Stimulated activated CD4-positive, alpha-beta T cell treated with anti-CD3 and anti-CD28 coated beads, Interleukin-1b, Interleukin-23, amount 100 ng/mL, for 4 hours (primary cell): ENCODE results near the gene CHMP6.
A peak's percentile ranks its signal among the peaks of the same experiment; 100 is the strongest.

ENCODE experiments used
- DNase-seq, 2 donors: peaks; one replicate each; pipeline ENCODE4 v3.0.0-alpha.2; 2020; ENCODE audit warnings: low read depth in 2 of 2

The CHMP6 gene

DNA sequence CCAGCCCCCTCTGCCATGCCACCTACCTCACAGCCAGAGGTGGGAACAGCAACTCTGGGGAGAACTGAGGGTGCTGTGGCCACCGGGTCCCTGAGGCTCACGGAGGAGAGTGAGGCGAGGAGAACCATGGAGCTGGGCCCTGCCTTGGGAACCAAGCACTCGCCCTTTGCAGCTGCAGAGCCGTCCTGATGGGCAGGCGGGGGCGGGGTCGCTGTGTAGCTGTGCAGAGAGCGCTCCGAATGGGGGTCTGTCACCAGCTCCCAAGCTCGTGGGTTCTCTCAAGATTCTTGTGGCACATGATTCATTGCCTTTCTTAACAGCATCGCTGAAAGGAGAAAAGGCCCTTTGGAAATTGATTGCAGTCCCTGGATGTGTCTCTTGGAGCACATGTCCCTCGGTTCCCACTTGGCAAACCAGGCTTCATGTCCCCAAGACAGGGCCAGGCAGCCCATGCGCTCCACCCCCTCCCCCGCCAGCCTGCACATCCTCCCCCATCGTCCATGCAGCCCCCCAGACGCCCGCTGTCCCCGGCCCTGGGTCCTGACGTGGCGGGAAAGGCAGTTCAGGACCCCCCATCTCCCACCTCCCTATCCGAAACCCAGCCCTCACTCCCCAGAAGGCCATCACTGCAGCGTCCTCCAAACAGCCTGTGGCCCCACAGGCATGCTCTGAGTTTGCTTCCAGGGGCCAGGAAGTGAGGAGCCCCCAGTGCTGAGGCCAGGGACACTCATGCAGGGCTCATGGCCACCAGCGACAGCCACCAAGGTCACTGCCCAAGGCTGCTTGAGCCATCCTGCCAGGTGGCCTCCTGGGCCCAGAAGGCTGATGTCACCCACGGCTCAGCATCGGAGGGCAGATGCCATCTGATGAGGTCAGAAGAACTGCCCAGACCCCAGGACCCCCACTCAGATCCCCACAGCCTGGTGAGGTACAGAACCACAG, 20.6 kb upstream of the CHMP6 start:
- no peak for DNase-seq

- DNase-seq, result no peak
Observed at GRCh38 chr17:80971704-80972304, 19.8 kb upstream of the CHMP6 start.

DNA sequence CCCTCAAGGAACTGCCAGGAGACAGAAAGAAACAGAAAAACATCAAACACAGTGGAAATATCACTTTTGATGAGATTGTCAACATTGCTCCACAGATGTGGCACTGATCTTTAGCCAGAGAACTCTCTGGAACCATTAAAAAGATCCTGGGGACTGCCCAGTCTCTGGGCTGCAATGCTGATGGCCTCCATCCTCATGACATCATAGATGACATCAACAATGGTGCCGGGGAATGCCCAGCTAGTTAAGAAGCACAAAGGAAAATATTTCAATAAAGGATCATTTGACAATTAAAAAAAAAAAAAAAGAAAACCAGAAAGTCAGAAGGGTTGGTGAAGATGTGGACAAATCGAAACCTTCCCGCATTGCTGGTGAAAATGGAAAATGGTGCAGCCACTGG, 14.9 kb upstream of the CHMP6 start:
- DNase-seq, result no peak

DNA sequence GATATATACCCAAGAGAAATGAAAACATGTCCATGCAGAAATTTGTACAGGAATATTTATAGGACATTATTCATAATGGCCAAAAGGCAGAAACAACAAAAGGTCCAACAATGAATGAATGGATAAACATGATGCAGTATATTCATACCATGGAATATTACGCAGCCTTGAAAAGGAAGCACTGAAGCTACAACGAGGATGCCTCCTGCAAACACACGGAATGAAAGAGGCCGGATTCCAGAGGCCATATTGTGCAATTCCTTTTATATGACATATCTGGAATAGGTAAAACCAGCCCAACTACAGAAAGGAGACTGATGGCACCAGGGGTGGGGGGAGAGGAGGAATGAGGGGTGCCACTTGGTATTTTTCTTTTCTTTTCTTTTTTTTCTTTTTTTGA, 14.5 kb upstream of the CHMP6 start:
- no peak for DNase-seq

DNA sequence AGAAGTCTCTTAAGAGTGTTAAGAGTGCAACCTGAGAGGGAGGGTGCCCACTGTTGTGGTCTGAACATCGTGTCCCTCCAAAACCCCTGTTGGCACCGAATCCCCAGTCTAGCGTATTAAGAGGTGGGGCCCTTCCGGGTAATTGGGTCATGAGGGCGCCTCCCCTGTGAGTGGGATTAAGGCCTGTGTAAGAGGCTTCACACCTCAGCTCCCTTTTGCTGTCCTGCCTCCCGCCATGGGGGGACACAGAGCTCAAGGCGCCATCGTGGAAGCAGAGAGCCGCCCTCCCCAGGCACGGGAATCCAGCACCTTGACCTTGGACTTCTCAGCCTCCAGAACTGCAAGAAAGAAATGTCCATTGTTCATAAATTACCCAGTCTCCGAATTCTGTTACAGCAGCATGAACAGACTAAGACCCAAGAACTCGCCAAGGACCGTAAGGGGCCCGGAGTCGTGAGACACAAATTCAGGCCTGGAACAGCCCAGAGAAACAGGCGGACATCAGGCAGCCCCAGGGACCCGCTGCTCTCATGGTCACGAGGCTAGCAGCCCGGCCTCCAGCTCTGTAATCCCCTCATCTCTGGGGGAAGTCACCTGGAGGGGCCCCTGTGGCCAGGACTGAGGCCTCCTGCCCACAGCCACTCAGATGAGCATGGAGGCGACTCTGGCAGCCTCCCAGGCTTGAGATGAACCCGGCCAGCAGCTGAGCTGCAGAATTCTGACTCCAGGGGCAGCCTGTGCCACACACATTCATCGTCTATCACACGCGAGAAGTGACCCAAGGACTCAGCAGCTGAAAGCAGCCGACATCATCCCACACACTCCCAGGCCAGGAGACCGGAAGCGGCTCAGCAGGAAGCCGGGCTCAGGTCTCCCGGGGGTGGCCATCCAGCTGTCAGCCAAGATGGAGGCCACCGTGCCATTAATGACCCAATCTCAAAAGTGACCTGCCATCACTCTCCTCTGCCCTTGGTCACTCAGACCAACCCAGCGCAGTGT, 12.8 kb upstream of the CHMP6 start:
- no peak for DNase-seq

DNA sequence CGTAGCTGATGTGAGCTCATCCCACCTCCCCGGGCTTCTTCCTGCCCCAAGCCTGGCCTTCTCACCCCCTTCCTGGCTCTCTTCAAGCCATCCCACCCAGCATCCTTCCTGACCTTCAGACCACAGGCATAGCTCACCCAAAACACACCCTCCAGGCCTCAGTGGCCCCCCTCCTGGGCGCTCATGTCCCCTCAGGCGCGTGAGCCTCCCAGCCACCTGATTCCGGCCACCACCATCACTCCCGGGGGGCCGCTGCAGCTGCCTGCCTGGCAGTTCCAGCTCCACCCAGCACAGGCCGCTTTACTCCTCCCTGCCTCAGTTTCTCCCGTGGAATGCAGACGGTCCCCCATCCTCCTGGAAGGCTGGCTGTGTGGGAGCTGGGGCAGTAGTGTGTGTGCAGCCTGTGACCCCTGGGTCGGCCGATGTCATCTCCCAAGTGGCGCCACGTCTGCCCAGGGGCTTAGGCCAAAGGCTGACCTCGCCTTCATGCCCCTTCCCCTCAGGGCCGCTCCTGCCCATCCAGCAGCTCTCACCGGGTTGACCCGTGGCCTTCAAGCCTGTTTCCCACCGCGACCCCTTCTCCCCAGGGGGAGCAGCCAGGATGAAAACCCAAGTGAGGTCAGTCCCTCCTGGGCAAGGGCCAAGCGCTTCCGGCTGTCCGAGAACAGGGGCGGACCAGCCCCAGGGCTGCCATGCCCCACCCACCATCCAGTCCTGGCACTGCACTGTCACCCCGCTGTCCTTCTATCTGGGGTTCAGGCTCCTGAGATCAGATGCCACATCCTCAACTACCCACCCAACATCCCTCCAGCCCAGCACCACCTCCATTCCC, 11.9 kb upstream of the CHMP6 start:
- no peak for DNase-seq

- peak in 1 of 2 donors; percentile 69 for DNase-seq
Observed at GRCh38 chr17:80980397-80981061, 11.1 kb upstream of the CHMP6 start.

DNA sequence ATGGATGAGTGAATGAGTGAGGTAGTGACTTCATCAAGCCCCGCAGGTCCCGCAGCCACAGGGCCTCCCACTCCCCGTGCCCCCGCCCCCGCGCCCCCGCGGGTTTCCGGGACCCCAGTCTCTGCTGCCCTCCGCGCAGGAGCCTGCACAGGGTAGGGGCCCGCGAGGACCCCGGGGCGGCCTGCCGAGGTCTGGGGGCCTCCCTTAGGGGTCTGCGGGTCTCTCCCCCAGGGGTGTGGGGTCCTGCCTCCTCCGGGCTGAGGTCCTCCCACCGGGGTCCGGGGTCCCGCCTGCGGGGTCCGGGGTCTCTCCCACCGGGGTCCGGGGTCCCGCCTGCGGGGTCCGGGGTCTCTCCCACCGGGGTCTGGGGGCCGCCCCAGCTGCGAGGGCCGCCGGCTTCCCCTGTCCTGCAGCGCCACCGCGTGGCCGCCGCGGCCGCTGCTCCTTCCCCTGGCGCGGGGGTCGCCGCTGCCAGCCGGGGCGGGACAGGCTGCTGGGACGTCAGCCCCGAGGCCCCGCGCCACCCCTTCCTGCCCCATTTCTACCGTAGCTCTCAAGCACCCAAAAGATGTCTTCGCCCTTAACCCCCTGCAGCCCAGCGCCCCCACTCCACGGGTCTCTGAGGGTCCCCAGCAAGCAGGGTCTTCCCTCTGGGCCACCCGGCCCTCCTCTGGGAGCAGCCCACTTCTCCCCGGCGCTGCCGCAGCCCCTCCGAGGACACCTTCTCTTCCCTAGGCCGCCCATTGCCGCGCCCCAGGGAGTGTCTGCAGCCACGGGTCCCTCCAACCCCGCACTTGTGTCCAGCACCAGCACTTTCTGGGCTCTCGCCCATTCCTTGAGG, 10.4 kb upstream of the CHMP6 start:
- DNase-seq, result no peak

DNA sequence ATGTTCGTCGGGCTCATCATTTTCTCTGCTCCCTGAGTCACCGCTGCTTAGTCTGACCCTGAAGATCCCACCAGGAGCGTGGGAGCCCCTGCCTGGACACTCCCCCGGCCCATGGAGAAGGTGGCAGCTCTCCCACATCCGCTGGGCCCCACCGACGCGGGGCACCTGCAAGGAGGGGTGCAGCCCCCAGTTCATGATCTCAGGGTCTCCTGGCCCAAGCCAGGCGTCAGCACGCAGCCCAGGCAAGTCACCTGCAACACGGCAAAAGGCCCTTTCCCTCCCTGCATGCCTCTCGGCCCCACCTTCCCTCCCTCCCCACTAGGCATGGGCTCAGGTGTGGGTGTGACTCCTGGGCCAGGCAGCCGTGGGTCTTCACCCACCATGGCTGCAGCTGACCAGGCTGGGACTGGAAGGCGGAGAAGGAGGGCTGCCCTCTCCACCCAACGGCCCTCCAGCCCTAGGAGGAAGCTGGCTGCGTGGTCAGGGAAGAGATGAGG, 9.7 kb upstream of the CHMP6 start:
- DNase-seq, result no peak

DNA sequence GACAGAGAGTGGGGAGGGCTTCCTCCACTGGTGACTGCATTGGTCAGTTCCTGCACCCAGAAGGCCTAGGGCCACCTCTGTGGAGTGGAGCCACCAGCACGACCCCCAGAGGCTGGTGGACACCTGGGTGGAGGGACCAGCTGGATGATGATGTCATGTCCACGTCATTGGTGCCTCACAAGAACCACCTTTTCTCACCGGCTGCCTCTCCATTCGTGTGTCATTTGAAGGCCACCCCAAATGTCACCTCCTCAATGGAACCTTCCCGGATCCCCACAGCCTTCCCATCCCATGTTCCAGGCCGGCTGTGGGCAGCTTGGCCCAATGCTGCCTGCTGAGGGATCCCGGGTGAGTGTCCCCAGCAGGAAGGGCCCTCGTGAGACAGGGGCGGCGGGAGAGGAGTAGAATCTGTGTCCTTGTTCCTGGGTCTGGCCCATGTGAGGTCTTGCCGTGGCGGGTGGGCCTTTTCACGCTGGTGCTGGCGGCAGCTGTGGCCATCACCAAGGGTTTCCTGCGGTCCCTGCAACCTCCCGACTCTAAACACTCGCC, 9.1 kb upstream of the CHMP6 start:
- DNase-seq, result no peak

DNA sequence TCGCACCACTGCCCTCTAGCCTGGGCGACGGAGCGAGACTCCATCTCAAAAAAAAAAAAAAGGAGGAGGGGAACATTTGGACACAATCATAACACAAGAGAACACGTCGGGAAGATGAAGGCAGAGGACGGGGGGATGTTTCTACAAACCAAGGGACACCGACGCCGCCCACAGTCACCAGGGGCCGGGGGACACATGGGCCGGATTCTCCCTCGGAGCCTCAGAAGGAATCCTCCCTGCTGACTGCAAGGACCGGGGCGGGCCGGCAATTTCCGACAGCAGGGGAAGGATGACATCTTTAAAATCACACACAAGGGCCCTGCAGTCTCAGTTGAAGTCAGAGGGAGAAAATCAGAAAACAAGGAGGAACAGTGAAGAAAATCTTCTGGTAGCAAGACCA, 8.1 kb upstream of the CHMP6 start:
- no peak for DNase-seq

DNA sequence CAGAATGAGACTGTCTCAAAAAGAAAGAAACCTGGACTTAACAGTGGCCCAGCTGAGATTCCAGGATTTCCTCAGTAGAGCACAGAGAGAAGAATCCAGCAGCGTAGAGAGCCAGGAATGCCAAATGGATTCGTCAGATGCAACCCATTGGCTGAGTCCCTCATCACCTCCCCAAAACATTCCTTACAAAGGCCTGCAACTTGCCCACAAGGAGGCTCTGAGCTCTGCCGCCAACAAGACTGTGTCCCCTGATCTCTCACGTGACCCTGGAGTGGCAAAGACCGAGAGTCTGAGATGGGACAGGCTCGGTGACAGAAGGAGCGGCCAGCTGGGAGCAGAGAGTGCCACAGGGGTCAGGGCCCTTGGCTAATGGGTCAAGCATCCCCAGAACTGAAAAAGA, 6.9 kb upstream of the CHMP6 start:
- no peak for DNase-seq

DNA sequence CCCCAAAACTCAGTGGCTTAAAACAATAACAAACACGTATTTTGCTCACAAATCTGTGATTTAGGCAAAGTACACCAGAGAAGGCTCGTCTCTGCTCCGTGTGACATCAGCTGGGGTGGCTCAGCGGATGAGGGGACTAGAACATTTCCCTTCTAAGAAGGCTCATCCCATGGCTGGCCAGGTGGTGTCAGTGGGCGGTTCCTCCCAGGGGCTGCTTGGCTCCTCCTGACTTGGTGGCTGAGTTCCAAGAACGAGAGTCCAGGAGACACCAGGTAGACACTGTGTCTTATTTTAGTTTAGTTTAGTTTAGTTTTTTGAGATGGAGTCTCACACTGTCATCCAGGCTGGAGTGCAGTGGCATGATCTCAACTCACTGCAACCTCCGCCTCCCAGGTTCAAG, 5.6 kb upstream of the CHMP6 start:
- no peak for DNase-seq

DNA sequence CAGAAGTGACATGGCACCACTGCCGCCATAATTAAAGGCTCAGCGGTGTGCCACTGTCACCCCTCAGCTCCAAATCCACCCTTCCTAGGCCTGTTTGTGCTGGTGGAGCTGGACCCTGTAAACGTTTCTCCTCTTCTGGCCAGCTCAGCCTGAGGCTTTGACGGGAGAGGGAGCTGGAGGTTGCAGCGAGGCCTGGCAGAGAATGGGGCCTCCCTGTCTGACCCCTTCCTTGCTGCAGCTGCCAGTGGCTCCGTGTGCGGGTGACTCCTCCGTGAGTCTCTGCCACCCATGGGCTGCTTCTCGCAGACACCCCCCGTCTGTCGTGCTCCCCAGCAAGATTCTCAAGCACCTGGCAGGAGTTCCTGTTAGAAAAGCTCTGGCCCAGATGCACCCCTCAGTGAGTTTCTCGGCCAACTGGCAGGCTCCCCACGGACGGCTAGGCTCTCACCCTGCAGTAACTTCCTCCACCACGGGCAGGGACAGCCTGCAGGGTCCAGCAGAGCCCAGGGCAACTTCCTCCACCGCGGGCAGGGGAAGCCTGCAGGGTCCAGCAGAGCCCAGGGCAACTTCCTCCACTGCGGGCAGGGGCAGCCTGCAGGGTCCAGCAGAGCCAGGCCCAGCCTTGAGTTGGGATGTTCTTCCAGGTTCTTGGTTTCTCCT, 4.7 kb upstream of the CHMP6 start:
- DNase-seq, result no peak

DNA sequence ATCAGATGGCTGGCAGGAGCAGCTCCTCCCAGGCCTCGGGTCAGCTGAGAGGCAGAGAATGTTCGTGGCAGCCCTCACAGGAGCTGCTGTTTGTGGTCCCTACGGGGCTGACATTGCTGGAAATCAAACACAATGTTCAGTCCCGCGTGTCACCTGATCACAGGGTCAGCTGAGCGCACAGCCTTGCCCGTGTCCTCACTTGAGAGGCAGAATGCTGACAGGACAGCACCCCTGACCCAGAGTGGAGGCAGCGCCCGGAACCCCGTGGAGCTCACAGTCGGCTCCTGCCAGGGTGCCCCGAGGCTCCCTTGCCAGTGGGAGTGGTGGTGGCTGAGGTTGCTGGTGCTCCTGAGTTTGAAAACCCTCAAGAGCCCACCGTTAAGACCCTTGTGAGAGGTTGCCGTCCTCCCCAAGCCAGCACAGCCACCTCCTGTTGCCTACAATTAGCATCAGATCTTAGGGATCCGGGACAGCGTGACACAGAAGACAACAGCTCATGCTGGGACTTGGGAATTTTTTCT, 3.6 kb upstream of the CHMP6 start:
- DNase-seq, result no peak

DNA sequence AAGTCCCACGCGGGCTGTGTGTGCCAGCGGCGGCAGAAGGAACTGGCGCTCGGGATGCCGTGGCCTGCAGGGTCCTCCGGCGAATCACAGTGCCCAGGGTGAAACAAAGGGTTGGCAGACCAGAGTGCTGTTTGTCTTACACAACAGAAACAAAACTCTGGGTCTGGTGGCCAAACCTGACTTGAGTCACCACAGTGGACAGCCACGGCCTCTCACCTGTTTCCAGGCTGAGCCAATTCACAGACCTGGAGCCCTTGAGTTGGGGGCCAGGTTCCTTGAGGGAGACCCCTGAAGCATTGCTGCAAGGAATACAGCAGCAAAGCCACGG, 2.1 kb upstream of the CHMP6 start:
- DNase-seq, result no peak

GRCh38 chr17:80990921-80991644, 558 bp upstream of the CHMP6 start:
- no peak for DNase-seq
